ENCODE data around the gene UTS2.

The UTS2 gene

GRCh38 chr1:7862211-7863060, 9.6 kb upstream of the UTS2 start:
- TF ChIP-seq EP300 (IDR thresholded peaks at IDR 0.05; ENCODE audit: borderline replicate concordance) = no peak
- TF ChIP-seq, protein P1, sequence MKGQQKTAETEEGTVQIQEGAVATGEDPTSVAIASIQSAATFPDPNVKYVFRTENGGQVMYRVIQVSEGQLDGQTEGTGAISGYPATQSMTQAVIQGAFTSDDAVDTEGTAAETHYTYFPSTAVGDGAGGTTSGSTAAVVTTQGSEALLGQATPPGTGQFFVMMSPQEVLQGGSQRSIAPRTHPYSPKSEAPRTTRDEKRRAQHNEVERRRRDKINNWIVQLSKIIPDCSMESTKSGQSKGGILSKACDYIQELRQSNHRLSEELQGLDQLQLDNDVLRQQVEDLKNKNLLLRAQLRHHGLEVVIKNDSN (IDR thresholded peaks at IDR 0.05) = no peak
- no peak for TF ChIP-seq TEAD4 (IDR thresholded peaks at IDR 0.05)
- TF ChIP-seq, protein P2, sequence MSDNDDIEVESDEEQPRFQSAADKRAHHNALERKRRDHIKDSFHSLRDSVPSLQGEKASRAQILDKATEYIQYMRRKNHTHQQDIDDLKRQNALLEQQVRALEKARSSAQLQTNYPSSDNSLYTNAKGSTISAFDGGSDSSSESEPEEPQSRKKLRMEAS (IDR thresholded peaks at IDR 0.05) = no peak

DNA sequence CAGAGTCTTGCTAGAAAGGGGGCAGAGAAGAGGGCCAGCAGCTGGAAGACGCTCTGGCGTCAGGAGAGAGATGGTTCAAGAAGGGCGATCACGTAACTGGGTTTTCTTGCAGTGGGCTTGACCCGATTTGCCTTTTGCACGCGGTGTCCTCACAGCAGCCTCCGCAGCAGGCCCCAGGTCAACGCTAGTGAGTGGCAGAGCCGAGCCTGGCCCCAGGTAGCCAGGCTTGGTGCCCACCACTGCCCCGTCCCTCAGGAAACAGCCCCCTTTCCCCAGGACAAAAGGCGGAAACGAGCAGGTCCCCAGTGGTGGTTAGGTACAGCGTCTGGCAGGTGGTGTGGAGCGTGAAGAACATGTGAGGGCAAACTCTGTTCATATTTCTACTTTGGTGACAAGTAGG, 8.6 kb upstream of the UTS2 start:
- TF ChIP-seq, protein P2 (IDR thresholded peaks at IDR 0.05) = no peak
- TF ChIP-seq FOXM1 (IDR thresholded peaks at IDR 0.05; ENCODE audit: borderline replicate concordance, low read depth) = no peak
- TF ChIP-seq EP300 (IDR thresholded peaks at IDR 0.05; ENCODE audit: borderline replicate concordance) = no peak
- no peak for TF ChIP-seq ZBTB7A (IDR thresholded peaks at IDR 0.05; ENCODE audit: low read depth)
- TF ChIP-seq TEAD4 (IDR thresholded peaks at IDR 0.05) = no peak
- no peak for TF ChIP-seq YY1 (IDR thresholded peaks at IDR 0.05; ENCODE audit: low read depth)
- TF ChIP-seq CREB1 (IDR thresholded peaks at IDR 0.05; ENCODE audit: low read depth) = no peak

DNA sequence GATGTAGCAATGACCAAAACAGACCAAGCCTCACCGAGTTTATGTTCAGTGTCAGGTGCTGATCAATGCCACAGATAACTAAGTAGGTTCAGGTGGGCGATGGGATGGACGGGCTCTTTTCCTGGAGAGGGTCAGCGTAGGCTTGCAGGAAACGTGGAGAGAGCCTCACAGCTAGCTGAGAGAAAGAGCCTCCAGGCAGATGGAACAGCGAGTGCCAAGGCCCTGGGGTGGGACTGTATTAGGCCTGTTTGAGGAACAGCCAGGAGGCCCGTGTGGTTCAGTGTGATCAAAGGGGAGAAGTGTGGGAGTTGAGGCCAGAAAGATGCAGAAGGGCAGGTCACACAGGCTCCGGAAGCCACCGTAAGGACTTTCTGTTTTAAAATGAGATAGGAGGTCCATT, 7.3 kb upstream of the UTS2 start:
- TF ChIP-seq TEAD4 (IDR thresholded peaks at IDR 0.05) = no peak
- TF ChIP-seq, protein P2 (IDR thresholded peaks at IDR 0.05) = no peak
- TF ChIP-seq CREB1 (IDR thresholded peaks at IDR 0.05; ENCODE audit: low read depth) = no peak
- TF ChIP-seq, protein P1 (IDR thresholded peaks at IDR 0.05) = no peak
- TF ChIP-seq TAF1 (IDR thresholded peaks at IDR 0.05; ENCODE audit: low read depth) = no peak
- TF ChIP-seq EGR1 (IDR thresholded peaks at IDR 0.05) = no peak
- TF ChIP-seq, protein P3, sequence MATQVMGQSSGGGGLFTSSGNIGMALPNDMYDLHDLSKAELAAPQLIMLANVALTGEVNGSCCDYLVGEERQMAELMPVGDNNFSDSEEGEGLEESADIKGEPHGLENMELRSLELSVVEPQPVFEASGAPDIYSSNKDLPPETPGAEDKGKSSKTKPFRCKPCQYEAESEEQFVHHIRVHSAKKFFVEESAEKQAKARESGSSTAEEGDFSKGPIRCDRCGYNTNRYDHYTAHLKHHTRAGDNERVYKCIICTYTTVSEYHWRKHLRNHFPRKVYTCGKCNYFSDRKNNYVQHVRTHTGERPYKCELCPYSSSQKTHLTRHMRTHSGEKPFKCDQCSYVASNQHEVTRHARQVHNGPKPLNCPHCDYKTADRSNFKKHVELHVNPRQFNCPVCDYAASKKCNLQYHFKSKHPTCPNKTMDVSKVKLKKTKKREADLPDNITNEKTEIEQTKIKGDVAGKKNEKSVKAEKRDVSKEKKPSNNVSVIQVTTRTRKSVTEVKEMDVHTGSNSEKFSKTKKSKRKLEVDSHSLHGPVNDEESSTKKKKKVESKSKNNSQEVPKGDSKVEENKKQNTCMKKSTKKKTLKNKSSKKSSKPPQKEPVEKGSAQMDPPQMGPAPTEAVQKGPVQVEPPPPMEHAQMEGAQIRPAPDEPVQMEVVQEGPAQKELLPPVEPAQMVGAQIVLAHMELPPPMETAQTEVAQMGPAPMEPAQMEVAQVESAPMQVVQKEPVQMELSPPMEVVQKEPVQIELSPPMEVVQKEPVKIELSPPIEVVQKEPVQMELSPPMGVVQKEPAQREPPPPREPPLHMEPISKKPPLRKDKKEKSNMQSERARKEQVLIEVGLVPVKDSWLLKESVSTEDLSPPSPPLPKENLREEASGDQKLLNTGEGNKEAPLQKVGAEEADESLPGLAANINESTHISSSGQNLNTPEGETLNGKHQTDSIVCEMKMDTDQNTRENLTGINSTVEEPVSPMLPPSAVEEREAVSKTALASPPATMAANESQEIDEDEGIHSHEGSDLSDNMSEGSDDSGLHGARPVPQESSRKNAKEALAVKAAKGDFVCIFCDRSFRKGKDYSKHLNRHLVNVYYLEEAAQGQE (IDR thresholded peaks at IDR 0.05; ENCODE audit: low read depth) = no peak
- TF ChIP-seq YY1 (IDR thresholded peaks at IDR 0.05; ENCODE audit: low read depth) = no peak
- no peak for TF ChIP-seq EP300 (IDR thresholded peaks at IDR 0.05; ENCODE audit: borderline replicate concordance)
- TF ChIP-seq FOXM1 (IDR thresholded peaks at IDR 0.05; ENCODE audit: borderline replicate concordance, low read depth) = no peak
- no peak for TF ChIP-seq NFIC (IDR thresholded peaks at IDR 0.05)
- no peak for TF ChIP-seq CEBPB (IDR thresholded peaks at IDR 0.05)
- TF ChIP-seq RAD21 (IDR thresholded peaks at IDR 0.05; ENCODE audit: low read depth) = no peak
- no peak for TF ChIP-seq ZBTB7A (IDR thresholded peaks at IDR 0.05; ENCODE audit: low read depth)
- no peak for TF ChIP-seq TCF12 (IDR thresholded peaks at IDR 0.05; ENCODE audit: low read depth)

GRCh38 chr1:7859406-7859805, 6.5 kb upstream of the UTS2 start:
- TF ChIP-seq CEBPB (IDR thresholded peaks at IDR 0.05) (no peak), CREB1 (IDR thresholded peaks at IDR 0.05; ENCODE audit: low read depth) (no peak), NFIC (IDR thresholded peaks at IDR 0.05) (no peak), ZBTB7A (IDR thresholded peaks at IDR 0.05; ENCODE audit: low read depth) (no peak), EGR1 (IDR thresholded peaks at IDR 0.05) (no peak), RAD21 (IDR thresholded peaks at IDR 0.05; ENCODE audit: low read depth) (no peak), TEAD4 (IDR thresholded peaks at IDR 0.05) (no peak), TCF12 (IDR thresholded peaks at IDR 0.05; ENCODE audit: low read depth) (no peak)
- TF ChIP-seq, protein P2 (IDR thresholded peaks at IDR 0.05) = no peak

DNA sequence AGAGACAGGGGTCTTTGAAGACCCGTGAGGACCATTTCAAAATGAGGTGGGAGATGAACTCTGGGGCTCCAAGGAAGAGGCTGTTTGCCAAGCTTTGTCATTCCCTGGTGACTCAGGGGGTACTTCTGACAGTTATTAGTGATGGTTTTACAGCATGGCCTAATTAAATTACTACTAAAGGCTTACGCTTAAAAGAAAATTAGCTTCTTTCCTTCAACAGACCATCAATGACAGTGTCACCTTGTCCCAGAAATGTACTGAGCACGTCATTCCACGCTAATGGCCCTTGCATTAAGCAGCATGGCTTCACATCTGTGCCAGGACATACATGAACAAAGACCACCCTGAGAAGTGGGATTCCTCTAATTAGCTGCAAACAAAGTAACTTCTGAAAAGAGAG, 5.1 kb upstream of the UTS2 start:
- TF ChIP-seq, protein P2 (IDR thresholded peaks at IDR 0.05) = no peak
- TF ChIP-seq CEBPB (IDR thresholded peaks at IDR 0.05) = no peak
- TF ChIP-seq RAD21 (IDR thresholded peaks at IDR 0.05; ENCODE audit: low read depth) = no peak
- no peak for TF ChIP-seq TAF1 (IDR thresholded peaks at IDR 0.05; ENCODE audit: low read depth)
- TF ChIP-seq CREB1 (IDR thresholded peaks at IDR 0.05; ENCODE audit: low read depth) = no peak
- TF ChIP-seq, protein P3 (IDR thresholded peaks at IDR 0.05; ENCODE audit: low read depth) = no peak
- no peak for TF ChIP-seq TCF12 (IDR thresholded peaks at IDR 0.05; ENCODE audit: low read depth)
- no peak for TF ChIP-seq YY1 (IDR thresholded peaks at IDR 0.05; ENCODE audit: low read depth)
- TF ChIP-seq, protein P1 (IDR thresholded peaks at IDR 0.05) = no peak
- TF ChIP-seq NFIC (IDR thresholded peaks at IDR 0.05) = no peak
- TF ChIP-seq ZBTB7A (IDR thresholded peaks at IDR 0.05; ENCODE audit: low read depth) = no peak
- TF ChIP-seq TEAD4 (IDR thresholded peaks at IDR 0.05) = no peak
- no peak for TF ChIP-seq EP300 (IDR thresholded peaks at IDR 0.05; ENCODE audit: borderline replicate concordance)
- TF ChIP-seq EGR1 (IDR thresholded peaks at IDR 0.05) = no peak
- TF ChIP-seq FOXM1 (IDR thresholded peaks at IDR 0.05; ENCODE audit: borderline replicate concordance, low read depth) = no peak
